HG03439 (cell line): ENCODE data around the gene C11orf87.

ENCODE experiments used
- ATAC-seq: cut with Tn5 transposase; IDR thresholded peaks from one replicate; pipeline ENCODE4 v1.9.1; 2021; ENCODE audit warnings: mild to moderate bottlenecking, moderate library complexity; ENCODE audit not compliant: unreplicated experiment

The C11orf87 gene

DNA sequence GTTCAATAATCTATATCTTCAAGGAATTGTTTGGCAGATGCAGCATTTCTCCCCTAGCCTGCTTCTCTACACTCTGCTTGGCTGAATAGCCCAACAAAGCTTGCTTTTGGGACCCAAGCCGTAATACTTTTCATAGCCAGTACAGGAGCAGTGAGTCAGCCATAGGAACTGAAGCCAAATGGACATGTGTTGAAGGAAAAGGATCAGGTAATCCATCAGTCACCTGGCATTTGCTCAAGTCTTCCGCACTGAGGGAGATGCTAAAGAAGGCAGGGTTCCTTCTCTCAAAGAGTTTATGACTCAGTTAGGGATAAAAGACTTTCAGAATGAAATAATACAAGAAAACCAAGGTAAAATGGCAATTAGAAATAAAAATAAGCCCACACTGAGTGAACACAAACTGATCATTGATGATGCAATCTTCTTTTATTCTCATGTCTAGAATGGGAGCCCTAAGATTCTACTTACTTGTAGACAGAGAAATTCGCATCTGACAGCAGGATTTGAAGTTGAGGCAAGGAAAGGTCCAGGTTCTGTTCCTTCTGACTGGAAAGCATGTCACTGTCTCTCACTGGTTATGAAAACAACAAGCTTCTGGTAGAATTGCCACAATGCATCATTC, 13.2 kb downstream of the C11orf87 start:
- no peak for ATAC-seq

DNA sequence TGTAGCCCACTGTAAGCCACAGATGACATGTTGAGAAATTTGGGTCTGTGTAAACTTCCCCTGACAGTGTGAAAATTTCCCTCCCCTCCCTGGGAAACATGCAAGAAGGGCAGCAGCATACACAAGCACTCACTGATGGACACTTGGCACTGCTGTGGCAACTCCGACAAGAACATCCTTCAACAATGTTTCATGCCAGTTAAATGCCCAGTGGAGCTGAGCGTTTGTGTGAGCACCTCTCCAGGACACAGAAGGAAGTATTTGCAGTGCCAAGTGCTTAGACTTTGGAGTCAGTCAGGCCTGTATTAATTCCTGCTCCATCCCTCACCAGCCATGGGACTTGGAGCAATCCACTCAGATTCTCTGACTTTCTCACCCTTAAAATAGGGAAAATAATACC, 17.7 kb downstream of the C11orf87 start:
- ATAC-seq, result no peak

DNA sequence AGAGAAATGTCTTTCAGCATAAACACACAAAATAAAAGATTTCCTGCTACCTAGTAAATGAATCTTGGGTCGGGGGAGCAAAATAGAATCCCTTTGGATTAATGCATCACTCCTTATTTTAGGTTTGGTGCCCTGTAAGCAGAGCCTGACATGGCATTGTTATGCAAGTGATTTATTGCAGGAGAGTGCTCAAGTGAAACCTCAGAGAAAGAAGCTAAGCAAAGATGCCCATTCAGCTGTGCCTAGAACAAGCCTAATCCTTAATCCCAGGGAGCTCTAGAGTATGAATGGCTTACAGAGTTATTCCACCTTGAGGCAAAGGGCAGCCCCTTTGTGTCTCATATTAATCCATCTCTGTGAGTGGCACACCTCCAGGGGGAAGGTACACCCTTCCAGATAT, 21.1 kb downstream of the C11orf87 start:
- no peak for ATAC-seq

DNA sequence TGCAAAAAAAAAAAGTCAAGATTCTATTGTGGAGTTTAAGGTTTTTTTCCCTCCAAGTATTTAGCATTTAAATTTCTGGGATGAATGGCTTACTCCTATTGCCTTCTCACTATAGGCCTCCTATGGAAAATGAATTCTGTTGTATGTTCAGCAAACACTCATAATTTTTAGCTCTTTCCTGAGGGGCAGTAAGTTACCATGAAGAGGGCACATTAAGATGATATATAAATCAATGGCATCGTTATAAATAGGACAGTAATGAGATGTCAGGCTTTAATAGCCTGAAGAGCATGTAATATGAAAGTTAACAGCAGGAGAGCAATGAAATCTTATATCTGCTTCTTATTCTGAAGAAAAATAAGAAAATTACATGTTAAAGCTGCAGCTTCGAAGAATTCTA, 32.9 kb downstream of the C11orf87 start:
- no peak for ATAC-seq
